ENCODE data around the gene TSPAN13. TPM values are rescaled to one million over a fixed set of nuclear protein-coding genes. Genes with fewer than 3 reads are reported as not detected.
"Not testable (repeated sequence)": the region's sequence is repeated elsewhere in the genome, so short reads cannot be mapped to it uniquely, and the experiment has no call there.

The TSPAN13 gene
- polyA plus RNA-seq, 6 donors from 2014 or later: 187 to 403 (median 268) TPM

- no peak overlapping the region for H3K4me3 Mint-ChIP-seq
- H3K27me3 Mint-ChIP-seq: no peaks in the 10 kb centered on the region
These were observed 7.9 kb upstream of the TSPAN13 start for GRCh38 chr7:16745645-16746044.

GRCh38 chr7:16747102-16747501 lies 6.5 kb upstream of the TSPAN13 start:
- Mint-ChIP-seq H3K27me3 (no peaks in the 10 kb centered on the region), H3K36me3 (no peaks in the 10 kb centered on the region), H3K9me3 (no peaks in the 10 kb centered on the region), H3K4me3 (no peak overlapping the region), H3K4me1 (peaks cover 0 to 13% (median 11%) of the 10 kb centered on the region in 3 donors), H3K27ac (no peak overlapping the region)
- no peak for ATAC-seq (ENCODE audit: low read depth in 2 of 2)
- DNase-seq: no peak

More at GRCh38 chr7:16745645-16746044, 7.9 kb upstream of the TSPAN13 start:
- no peak for ATAC-seq (ENCODE audit: low read depth in 2 of 2)
- Mint-ChIP-seq H3K9me3 (no peaks in the 10 kb centered on the region), H3K27ac (no peak overlapping the region), H3K4me1 (peaks cover under 1 to 3% (median 2%) of the 10 kb centered on the region in 3 donors), H3K36me3 (no peaks in the 10 kb centered on the region)
- DNase-seq: no peak

DNA sequence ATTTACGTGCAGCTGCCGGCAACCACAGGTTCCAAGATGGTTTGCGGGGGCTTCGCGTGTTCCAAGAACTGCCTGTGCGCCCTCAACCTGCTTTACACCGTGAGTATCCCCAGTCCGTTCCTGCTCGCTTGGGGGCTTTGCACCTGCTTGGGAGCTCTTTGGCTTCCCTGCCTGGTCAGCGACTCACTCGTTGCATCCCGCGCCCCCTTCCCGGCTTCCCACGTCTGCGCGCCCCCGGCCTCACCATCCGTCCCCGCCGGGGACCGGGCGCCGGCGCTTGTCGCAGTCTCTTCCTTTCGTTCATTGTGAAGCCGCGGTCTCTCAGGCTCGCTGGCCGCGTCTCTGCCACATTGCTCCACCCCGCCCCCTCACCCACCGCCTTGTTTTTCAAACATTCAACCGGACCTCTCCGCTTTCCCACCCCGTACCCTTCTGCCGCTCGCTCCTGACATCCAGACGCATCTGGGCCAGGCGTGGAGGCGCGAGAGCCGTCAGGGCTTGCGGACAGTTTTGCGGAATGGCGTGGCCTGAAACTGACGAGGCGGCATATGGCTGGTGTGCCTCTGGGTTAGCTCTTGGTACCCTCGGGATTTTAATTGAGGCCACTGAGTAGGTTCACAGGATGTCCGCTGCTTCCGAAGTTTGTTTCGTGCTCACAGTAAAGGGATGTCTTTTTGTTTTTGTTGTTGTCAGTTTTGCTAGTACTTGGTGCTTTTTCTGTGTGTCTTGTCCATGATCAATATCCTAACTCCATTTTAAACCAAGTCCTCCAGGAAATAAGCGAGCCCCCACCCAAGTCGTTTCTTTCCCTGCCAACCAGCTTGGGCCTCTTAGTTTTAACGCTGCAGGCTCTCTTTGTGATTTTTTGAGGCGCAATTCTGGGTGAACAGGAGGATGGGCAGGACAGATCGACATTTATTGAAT lies 639 bp downstream of the TSPAN13 start:
- Mint-ChIP-seq H3K4me3 (peak overlapping the region; percentile 96 to 100 (median 99)), H3K27ac (peak overlapping the region; percentile 64 to 98 (median 94)), H3K27me3 (no peaks in the 10 kb centered on the region), H3K4me1 (peaks cover 32 to 57% (median 49%) of the 10 kb centered on the region in 3 donors), H3K9me3 (peaks cover 0 to 3% (median 0%) of the 10 kb centered on the region in 7 donors), H3K36me3 (peaks cover 0 to 9% of the 10 kb centered on the region in 2 donors)
- peak; percentile 44 for DNase-seq
- peak; percentile 25 to 27 for ATAC-seq (ENCODE audit: low read depth in 2 of 2)

- H3K27ac Mint-ChIP-seq: peak overlapping the region; percentile 64 to 98 (median 94)
- peaks cover 0 to 16% of the 10 kb centered on the region in 2 donors for H3K36me3 Mint-ChIP-seq
- no peak for ATAC-seq (ENCODE audit: low read depth in 2 of 2)
- H3K4me1 Mint-ChIP-seq: peaks cover 39 to 64% (median 56%) of the 10 kb centered on the region in 3 donors
- peaks cover 0 to 6% (median 0%) of the 10 kb centered on the region in 7 donors for H3K9me3 Mint-ChIP-seq
- no peaks in the 10 kb centered on the region for H3K27me3 Mint-ChIP-seq
- DNase-seq: no peak
- H3K4me3 Mint-ChIP-seq: peak overlapping the region; percentile 96 to 100 (median 99)
These were observed 1.3 kb downstream of the TSPAN13 start for GRCh38 chr7:16754856-16755317.

- DNase-seq: no peak
- Mint-ChIP-seq H3K27me3 (no peaks in the 10 kb centered on the region), H3K36me3 (peaks cover 4 to 21% of the 10 kb centered on the region in 2 donors), H3K4me3 (peak overlapping the region; percentile 96 to 100 (median 99)), H3K9me3 (peaks cover 0 to 8% (median 0%) of the 10 kb centered on the region in 7 donors), H3K4me1 (peaks cover 44 to 69% (median 60%) of the 10 kb centered on the region in 3 donors), H3K27ac (peak overlapping the region; percentile 88 to 98 (median 94))
- ATAC-seq (ENCODE audit: low read depth in 2 of 2): no peak
These were observed 1.8 kb downstream of the TSPAN13 start for GRCh38 chr7:16755397-16755796.

- no peaks in the 10 kb centered on the region for H3K27me3 Mint-ChIP-seq
- H3K36me3 Mint-ChIP-seq: peaks cover 24 to 26% of the 10 kb centered on the region in 2 donors
- peaks cover 0 to 9% (median 0%) of the 10 kb centered on the region in 7 donors for H3K9me3 Mint-ChIP-seq
- H3K27ac Mint-ChIP-seq: peak overlapping the region in 4 of 6 donors; percentile 35 to 98 (median 66)
- peaks cover 69 to 81% (median 75%) of the 10 kb centered on the region in 3 donors for H3K4me1 Mint-ChIP-seq
- DNase-seq: no peak
- H3K4me3 Mint-ChIP-seq: peak overlapping the region; percentile 40 to 99 (median 86)
- no peak for ATAC-seq (ENCODE audit: low read depth in 2 of 2)
These were observed 4.5 kb downstream of the TSPAN13 start for GRCh38 chr7:16758036-16758435.

DNA sequence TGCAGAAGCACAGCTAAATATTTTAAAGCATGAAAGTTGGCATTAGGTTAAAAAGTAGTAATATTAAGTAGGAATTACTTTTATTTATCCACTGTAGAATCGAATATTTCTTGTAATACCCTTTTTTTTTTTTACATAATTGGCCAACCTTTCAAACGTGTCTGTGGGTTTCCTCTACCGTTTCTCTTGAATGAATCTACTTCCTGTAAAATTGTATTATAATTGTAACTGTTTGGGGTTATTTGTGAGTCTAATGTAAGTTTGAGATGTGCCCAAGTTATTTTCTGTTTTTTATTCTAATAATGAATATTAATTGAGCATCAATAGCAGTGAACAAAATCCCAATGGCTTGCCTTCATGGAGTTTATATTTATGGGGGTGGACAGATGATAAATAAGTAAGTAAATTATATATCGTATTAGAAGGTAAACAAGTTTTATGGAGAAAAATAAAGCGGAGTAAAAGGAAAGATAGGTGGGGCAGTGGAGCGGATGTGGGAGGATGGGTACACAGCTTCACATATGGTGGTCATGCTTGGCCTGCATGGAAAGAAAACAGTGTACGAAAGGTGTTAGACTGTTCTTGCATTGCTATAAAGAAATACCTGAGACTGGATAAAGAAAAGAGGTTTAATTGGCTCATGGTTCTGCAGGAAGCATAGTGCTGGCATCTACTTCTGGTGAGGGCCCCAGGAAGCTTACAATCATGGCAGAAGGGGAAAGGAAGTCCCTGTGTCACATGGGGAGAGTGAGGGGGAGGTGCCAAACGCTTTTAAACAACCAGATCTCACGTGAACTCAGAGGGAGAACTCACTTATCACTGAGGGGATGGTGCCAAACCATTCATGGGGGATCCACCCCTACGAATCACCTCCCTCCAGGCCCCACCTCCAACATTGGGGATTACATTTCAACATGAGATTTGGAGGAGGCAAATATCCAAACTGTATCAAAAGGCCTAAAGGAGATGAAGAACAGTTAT lies 5.4 kb downstream of the TSPAN13 start:
- peaks cover 76 to 88% (median 77%) of the 10 kb centered on the region in 3 donors for H3K4me1 Mint-ChIP-seq
- DNase-seq (peak; percentile 73), ATAC-seq (ENCODE audit: low read depth in 2 of 2) (peak; percentile 69 to 70)
- peaks cover 25 to 31% of the 10 kb centered on the region in 2 donors for H3K36me3 Mint-ChIP-seq
- no peaks in the 10 kb centered on the region for H3K27me3 Mint-ChIP-seq
- peak overlapping the region; percentile 86 to 99 (median 94) for H3K4me3 Mint-ChIP-seq
- peaks cover 0 to 9% (median 0%) of the 10 kb centered on the region in 7 donors for H3K9me3 Mint-ChIP-seq
- H3K27ac Mint-ChIP-seq: peak overlapping the region; percentile 94 to 98 (median 97)

- Mint-ChIP-seq H3K27me3 (no peaks in the 10 kb centered on the region), H3K27ac (peak overlapping the region; percentile 94 to 97 (median 94)), H3K4me1 (peaks cover 73 to 95% (median 81%) of the 10 kb centered on the region in 3 donors), H3K36me3 (peaks cover 17 to 31% of the 10 kb centered on the region in 2 donors), H3K4me3 (peak overlapping the region; percentile 86 to 99 (median 94)), H3K9me3 (peaks cover 0 to 9% (median 0%) of the 10 kb centered on the region in 7 donors)
- no peak for DNase-seq
- no peak for ATAC-seq (ENCODE audit: low read depth in 2 of 2)
These were observed 6.3 kb downstream of the TSPAN13 start for GRCh38 chr7:16759840-16760239.

- no peaks in the 10 kb centered on the region for H3K27me3 Mint-ChIP-seq
- DNase-seq: no peak
- H3K9me3 Mint-ChIP-seq: peaks cover 0 to 9% (median 0%) of the 10 kb centered on the region in 7 donors
- peaks cover 69 to 95% (median 80%) of the 10 kb centered on the region in 3 donors for H3K4me1 Mint-ChIP-seq
- H3K4me3 Mint-ChIP-seq: peak overlapping the region in 6 of 8 donors; percentile 9 to 99 (median 25)
- no peak for ATAC-seq (ENCODE audit: low read depth in 2 of 2)
- H3K27ac Mint-ChIP-seq: peak overlapping the region in 5 of 6 donors; percentile 18 to 94 (median 69)
- peaks cover 17 to 36% of the 10 kb centered on the region in 2 donors for H3K36me3 Mint-ChIP-seq
These were observed 8.6 kb downstream of the TSPAN13 start for GRCh38 chr7:16762177-16762576.

- Mint-ChIP-seq H3K36me3 (peaks cover 9 to 42% of the 10 kb centered on the region in 2 donors), H3K4me1 (peaks cover 71 to 89% (median 75%) of the 10 kb centered on the region in 3 donors), H3K9me3 (peaks cover 0 to 5% (median 0%) of the 10 kb centered on the region in 7 donors), H3K27me3 (no peaks in the 10 kb centered on the region), H3K27ac (peak overlapping the region in 5 of 6 donors; percentile 30 to 89 (median 78)), H3K4me3 (peak overlapping the region in 5 of 8 donors; percentile 12 to 45 (median 35))
- no peak for DNase-seq
- ATAC-seq (ENCODE audit: low read depth in 2 of 2): no peak
These were observed 11.4 kb downstream of the TSPAN13 start for GRCh38 chr7:16764942-16765341.

DNA sequence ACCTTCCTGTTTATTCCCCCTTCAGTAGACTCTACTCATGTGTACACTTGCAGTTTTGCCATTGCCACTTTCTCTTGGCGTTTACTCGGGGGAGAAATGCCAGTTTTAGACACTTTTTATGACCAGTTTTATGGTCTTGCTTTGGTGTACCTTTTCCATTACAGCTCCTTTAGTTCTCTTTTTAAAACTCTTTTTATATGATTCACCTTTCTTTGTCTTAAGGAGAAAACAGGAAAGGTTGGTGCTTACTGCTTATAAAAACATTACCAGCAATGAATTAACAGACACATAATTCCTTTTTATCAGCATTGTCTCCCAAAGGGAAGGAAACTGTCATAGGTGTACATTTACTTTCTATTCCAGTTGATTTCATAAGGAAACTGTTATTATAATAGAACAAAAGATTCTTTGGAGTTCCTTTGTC lies 11.9 kb downstream of the TSPAN13 start:
- no peak for DNase-seq

GRCh38 chr7:16769994-16770393 lies 16.4 kb downstream of the TSPAN13 start:
- H3K4me1 Mint-ChIP-seq: peaks cover 57 to 69% (median 66%) of the 10 kb centered on the region in 3 donors
- not testable (repeated sequence) for DNase-seq

More for the DNA sequence above, 11.9 kb downstream of the TSPAN13 start:
- H3K4me3 Mint-ChIP-seq: peak overlapping the region in 3 of 8 donors; percentile 25 to 45 (median 39)
- H3K27ac Mint-ChIP-seq: peak overlapping the region in 5 of 6 donors; percentile 37 to 89 (median 78)
- H3K36me3 Mint-ChIP-seq: peaks cover 6 to 37% of the 10 kb centered on the region in 2 donors
- ATAC-seq (ENCODE audit: low read depth in 2 of 2): no peak
- H3K4me1 Mint-ChIP-seq: peaks cover 69 to 87% (median 73%) of the 10 kb centered on the region in 3 donors
- no peaks in the 10 kb centered on the region for H3K27me3 Mint-ChIP-seq
- peaks cover 0 to 2% (median 0%) of the 10 kb centered on the region in 7 donors for H3K9me3 Mint-ChIP-seq

More at GRCh38 chr7:16769994-16770393, 16.4 kb downstream of the TSPAN13 start:
- H3K9me3 Mint-ChIP-seq; ATAC-seq (ENCODE audit: low read depth in 2 of 2); H3K27me3 Mint-ChIP-seq: not testable (repeated sequence)
- Mint-ChIP-seq H3K36me3 (peaks cover 7 to 20% of the 10 kb centered on the region in 2 donors), H3K27ac (peak overlapping the region in 4 of 6 donors; percentile 3 to 73 (median 39)), H3K4me3 (peak overlapping the region in 2 of 8 donors; percentile 35 to 42)

Data from naive B cell (primary cell).